B cell (primary cell): ENCODE measurements around the gene COL13A1.

ENCODE experiments used
- CTCF ChIP-seq: fragments of 200-600 bp; IDR thresholded peaks from one replicate; pipeline ENCODE4 v1.8.0; 2022; ENCODE audit warnings: antibody characterized with exemption, mild to moderate bottlenecking
- EZH2 ChIP-seq: IDR thresholded peaks from 2 replicates; pipeline ENCODE4 v1.6.1; 2012; ENCODE audit warnings: borderline replicate concordance, low read depth, mild to moderate bottlenecking, moderate library complexity, low read length; ENCODE audit not compliant: insufficient read depth, poor library complexity, severe bottlenecking

- TF ChIP-seq CTCF (no peak), EZH2 (no peak)
These were observed 19.1 kb downstream of the COL13A1 start for GRCh38 chr10:69820817-69821216.
